ENCODE data around the gene SPATA2L. TPM values are rescaled to one million over a fixed set of nuclear protein-coding genes. Genes with fewer than 3 reads are reported as not detected.

SPATA2L gene
- total RNA-seq, 2 experiments from 2014 or later = 2.6 to 3.3 TPM

- Mint-ChIP-seq H3K4me1 (ENCODE audit: low read depth) (peaks cover 34% of the 10 kb centered on the region), H3K27me3 (no peaks in the 10 kb centered on the region), H3K9me3 (no peaks in the 10 kb centered on the region), H3K4me3 (no peak overlapping the region), H3K36me3 (ENCODE audit: low read depth) (peaks cover 50% of the 10 kb centered on the region), H3K27ac (no peak overlapping the region)
- no peak for DNase-seq
- ATAC-seq = no peak
- ChIA-PET CTCF (interaction anchor here (0.8 to 1.7 kb wide), 3 partner anchors 14 to 55 kb away, joined by 5 read pairs; no protein-coding TSS in a partner anchor), POLR2A (interaction anchor here (0.6 to 3.0 kb wide), 9 partner anchors 9 to 72 kb away, joined by 3 to 18 read pairs (median 4); partner anchors contain the start of gene CDK10)
- intact Hi-C loops (cut with micrococcal nuclease) = no loop called here
- TF ChIP-seq CTCF (IDR thresholded peaks at IDR 0.05) = no peak
These were observed 37.2 kb upstream of the SPATA2L start for GRCh38 chr16:89738538-89739317.

- H3K4me1 Mint-ChIP-seq (ENCODE audit: low read depth) = peaks cover 31% of the 10 kb centered on the region
- no peak overlapping the region for H3K4me3 Mint-ChIP-seq
- ATAC-seq = no peak
- intact Hi-C loops (cut with micrococcal nuclease) = no loop called here
- peak overlapping the region; percentile 69 for H3K27ac Mint-ChIP-seq
- no peaks in the 10 kb centered on the region for H3K9me3 Mint-ChIP-seq
- no peaks in the 10 kb centered on the region for H3K27me3 Mint-ChIP-seq
- POLR2A ChIA-PET = interaction anchor here (0.6 to 3.0 kb wide), 8 partner anchors 8 to 136 kb away, joined by 3 to 18 read pairs (median 3); partner anchors contain the start of gene TCF25
- no peak for TF ChIP-seq CTCF (IDR thresholded peaks at IDR 0.05)
- CTCF ChIA-PET = interaction anchor here (1.7 kb wide), 1 partner anchor 56 kb away, joined by 5 read pairs; no protein-coding TSS in a partner anchor
- H3K36me3 Mint-ChIP-seq (ENCODE audit: low read depth) = peaks cover 56% of the 10 kb centered on the region
- DNase-seq = no peak
These were observed 36.5 kb upstream of the SPATA2L start for GRCh38 chr16:89738072-89738377.

GRCh38 chr16:89737341-89738071, 36.0 kb upstream of the SPATA2L start:
- peak; percentile 58 for ATAC-seq
- H3K4me3 Mint-ChIP-seq = no peak overlapping the region
- POLR2A ChIA-PET = interaction anchor here (0.6 to 3.0 kb wide), 11 partner anchors 9 to 136 kb away, joined by 3 to 18 read pairs (median 3); partner anchors contain the start of gene TCF25
- no peak for TF ChIP-seq CTCF (IDR thresholded peaks at IDR 0.05)
- CTCF ChIA-PET = interaction anchor here (0.8 to 1.8 kb wide), 4 partner anchors 14 to 56 kb away, joined by 3 to 9 read pairs (median 6); no protein-coding TSS in a partner anchor
- peaks cover 59% of the 10 kb centered on the region for H3K36me3 Mint-ChIP-seq (ENCODE audit: low read depth)
- H3K27ac Mint-ChIP-seq = peak overlapping the region; percentile 69
- no peaks in the 10 kb centered on the region for H3K27me3 Mint-ChIP-seq
- peak; percentile 68 for DNase-seq
- H3K9me3 Mint-ChIP-seq = no peaks in the 10 kb centered on the region
- intact Hi-C loops (cut with micrococcal nuclease) = no loop called here
- peaks cover 31% of the 10 kb centered on the region for H3K4me1 Mint-ChIP-seq (ENCODE audit: low read depth)

GRCh38 chr16:89736554-89736953, 35.0 kb upstream of the SPATA2L start:
- CTCF ChIA-PET = interaction anchor here (1.7 to 1.8 kb wide), 2 partner anchors 30 to 37 kb away, joined by 8 to 9 read pairs; no protein-coding TSS in a partner anchor
- Mint-ChIP-seq H3K4me3 (no peak overlapping the region), H3K27me3 (no peaks in the 10 kb centered on the region), H3K36me3 (ENCODE audit: low read depth) (peaks cover 65% of the 10 kb centered on the region), H3K4me1 (ENCODE audit: low read depth) (peaks cover 36% of the 10 kb centered on the region), H3K9me3 (no peaks in the 10 kb centered on the region), H3K27ac (peak overlapping the region; percentile 69)
- intact Hi-C loops (cut with micrococcal nuclease) = no loop called here
- DNase-seq (no peak), ATAC-seq (no peak)
- POLR2A ChIA-PET = no interaction called here
- no peak for TF ChIP-seq CTCF (IDR thresholded peaks at IDR 0.05)

Data from activated CD8-positive, alpha-beta T cell treated with anti-CD3 and anti-CD28 coated beads for 36 hours (primary cell).